DMS53 (cell line): ENCODE measurements around the gene CDC42EP4.

Experiments used
- DNase-seq: peaks from one replicate; lab custom pipeline; 2025; lab: John Stamatoyannopoulos, UW

Gene CDC42EP4

GRCh38 chr17:73251871-73252270 is 59.9 kb downstream of the CDC42EP4 start:
- no peak for DNase-seq

GRCh38 chr17:73250851-73251640 is 60.8 kb downstream of the CDC42EP4 start:
- DNase-seq, result no peak

GRCh38 chr17:73249700-73250099 is 62.1 kb downstream of the CDC42EP4 start:
- no peak for DNase-seq

GRCh38 chr17:73248532-73248931 is 63.3 kb downstream of the CDC42EP4 start:
- DNase-seq, result no peak

GRCh38 chr17:73247726-73248125 is 64.1 kb downstream of the CDC42EP4 start:
- no peak for DNase-seq

GRCh38 chr17:73240561-73240960 is 71.2 kb downstream of the CDC42EP4 start:
- DNase-seq, result no peak

GRCh38 chr17:73237714-73238113 is 74.1 kb downstream of the CDC42EP4 start:
- DNase-seq, result no peak

- no peak for DNase-seq
These were observed 77.1 kb downstream of the CDC42EP4 start for GRCh38 chr17:73234736-73235135.
